ENCODE data around the gene KDM3B.

The KDM3B gene

DNA sequence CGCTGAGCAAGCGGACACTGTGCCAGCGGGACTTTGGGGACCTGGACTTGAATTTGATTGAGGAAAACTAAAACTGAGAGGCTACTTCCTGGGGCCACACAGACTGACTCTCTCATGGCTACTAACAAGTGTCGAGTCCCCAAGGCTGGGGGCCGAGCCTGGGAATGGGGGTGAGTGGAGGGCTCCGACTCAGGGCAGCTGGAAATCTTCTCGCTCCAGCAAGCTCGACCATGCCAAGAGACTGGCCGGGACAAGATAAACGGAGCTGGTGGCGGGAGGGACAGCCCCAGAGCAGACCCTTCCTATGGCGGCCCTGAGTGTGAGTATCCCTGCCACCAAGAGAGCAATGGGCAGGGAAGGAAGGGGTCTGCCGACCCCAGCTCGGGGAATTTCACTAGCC is 5.6 kb upstream of the KDM3B start:
- Histone ChIP-seq H3K27me3 (ENCODE audit: control insufficient read depth, low read length) (no peaks in the 10 kb centered on the region), H3K36me3 (ENCODE audit: control insufficient read depth, low read length) (peaks cover 75% of the 10 kb centered on the region), H3K9me2 (replicated peaks; ENCODE audit: control insufficient read depth, low read length) (no peaks in the 10 kb centered on the region), H3K4me1 (ENCODE audit: control insufficient read depth, low read length) (no peaks in the 10 kb centered on the region), H3K4me2 (ENCODE audit: low read length) (no peak overlapping the region), H3K27ac (ENCODE audit: low read depth, low read length) (no peak overlapping the region), H3K79me2 (ENCODE audit: control insufficient read depth, low read length) (peaks cover under 1% of the 10 kb centered on the region), H3K4me3 (ENCODE audit: low read length) (no peak overlapping the region), H3F3A (ENCODE audit: control insufficient read depth, insufficient read depth) (peaks cover 6% of the 10 kb centered on the region; the same call in 1 of the 2 replicates), H3K9me3 (ENCODE audit: control insufficient read depth, insufficient read depth, low read length) (peaks cover 2% of the 10 kb centered on the region; the same call in 1 of the 2 replicates), H4K20me1 (ENCODE audit: control insufficient read depth, insufficient read depth, low read depth, low read length) (no peaks in the 10 kb centered on the region)
- TF ChIP-seq EZH2phosphoT487 (IDR thresholded peaks at IDR 0.05; ENCODE audit: borderline replicate concordance, low read length), result no peak
- TF ChIP-seq, protein P1, sequence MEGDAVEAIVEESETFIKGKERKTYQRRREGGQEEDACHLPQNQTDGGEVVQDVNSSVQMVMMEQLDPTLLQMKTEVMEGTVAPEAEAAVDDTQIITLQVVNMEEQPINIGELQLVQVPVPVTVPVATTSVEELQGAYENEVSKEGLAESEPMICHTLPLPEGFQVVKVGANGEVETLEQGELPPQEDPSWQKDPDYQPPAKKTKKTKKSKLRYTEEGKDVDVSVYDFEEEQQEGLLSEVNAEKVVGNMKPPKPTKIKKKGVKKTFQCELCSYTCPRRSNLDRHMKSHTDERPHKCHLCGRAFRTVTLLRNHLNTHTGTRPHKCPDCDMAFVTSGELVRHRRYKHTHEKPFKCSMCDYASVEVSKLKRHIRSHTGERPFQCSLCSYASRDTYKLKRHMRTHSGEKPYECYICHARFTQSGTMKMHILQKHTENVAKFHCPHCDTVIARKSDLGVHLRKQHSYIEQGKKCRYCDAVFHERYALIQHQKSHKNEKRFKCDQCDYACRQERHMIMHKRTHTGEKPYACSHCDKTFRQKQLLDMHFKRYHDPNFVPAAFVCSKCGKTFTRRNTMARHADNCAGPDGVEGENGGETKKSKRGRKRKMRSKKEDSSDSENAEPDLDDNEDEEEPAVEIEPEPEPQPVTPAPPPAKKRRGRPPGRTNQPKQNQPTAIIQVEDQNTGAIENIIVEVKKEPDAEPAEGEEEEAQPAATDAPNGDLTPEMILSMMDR (IDR thresholded peaks at IDR 0.05; ENCODE audit: low read depth, low read length, poor library complexity, severe bottlenecking), result no peak

DNA sequence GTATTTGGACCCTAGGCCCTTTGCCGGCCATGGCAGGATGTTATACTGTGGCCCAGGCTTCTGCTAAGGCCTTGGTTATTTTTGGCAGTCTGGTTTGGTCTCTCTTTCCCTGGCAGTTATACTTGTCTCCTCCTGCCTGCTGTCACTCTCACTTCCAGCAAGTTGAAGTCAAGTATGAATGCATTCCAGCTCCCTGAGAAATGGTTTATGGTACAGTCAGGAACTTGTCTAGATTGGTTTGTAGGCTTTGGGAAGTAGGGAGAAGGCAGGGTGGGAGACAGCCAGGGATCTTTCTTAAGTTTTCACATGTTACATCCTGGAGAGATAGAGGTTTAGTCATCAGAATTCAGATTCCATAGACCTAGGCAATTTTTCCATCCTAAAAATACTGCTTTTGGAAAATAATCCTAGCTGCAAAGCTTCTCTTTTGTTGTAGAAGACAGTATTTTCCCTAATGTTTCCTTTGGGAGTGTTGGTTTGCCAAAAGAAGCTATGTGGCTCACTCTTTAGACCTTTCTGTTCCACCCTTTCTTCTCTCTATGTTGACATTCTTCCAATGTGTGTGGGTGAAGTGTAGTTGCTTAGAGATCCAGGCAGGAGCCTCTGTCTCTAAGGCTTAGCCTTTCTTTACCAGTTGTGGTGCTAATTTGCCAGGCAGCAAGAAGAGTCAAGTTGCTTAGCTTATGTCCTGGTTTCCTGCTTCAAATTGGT is 2.5 kb upstream of the KDM3B start:
- no peaks in the 10 kb centered on the region for H3K27me3 ChIP-seq (ENCODE audit: control insufficient read depth, low read length)
- H3K4me2 ChIP-seq (ENCODE audit: low read length), result no peak overlapping the region
- H3K27ac ChIP-seq (ENCODE audit: low read depth, low read length), result no peak overlapping the region
- no peaks in the 10 kb centered on the region for H3K9me2 ChIP-seq (replicated peaks; ENCODE audit: control insufficient read depth, low read length)
- peaks cover 10% of the 10 kb centered on the region; the same call in 1 of the 2 replicates for H3F3A ChIP-seq (ENCODE audit: control insufficient read depth, insufficient read depth)
- H3K79me2 ChIP-seq (ENCODE audit: control insufficient read depth, low read length), result peaks cover 24% of the 10 kb centered on the region
- H3K4me3 ChIP-seq (ENCODE audit: low read length), result no peak overlapping the region
- H3K4me1 ChIP-seq (ENCODE audit: control insufficient read depth, low read length), result peaks cover 10% of the 10 kb centered on the region
- peaks cover 77% of the 10 kb centered on the region for H3K36me3 ChIP-seq (ENCODE audit: control insufficient read depth, low read length)
- no peak for TF ChIP-seq EZH2phosphoT487 (IDR thresholded peaks at IDR 0.05; ENCODE audit: borderline replicate concordance, low read length)
- TF ChIP-seq, protein P1 (IDR thresholded peaks at IDR 0.05; ENCODE audit: low read depth, low read length, poor library complexity, severe bottlenecking), result no peak
- peaks cover 6% of the 10 kb centered on the region; the same call in 1 of the 2 replicates for H3K9me3 ChIP-seq (ENCODE audit: control insufficient read depth, insufficient read depth, low read length)
- H4K20me1 ChIP-seq (ENCODE audit: control insufficient read depth, insufficient read depth, low read depth, low read length), result peaks cover 13% of the 10 kb centered on the region; the same call in 1 of the 2 replicates

DNA sequence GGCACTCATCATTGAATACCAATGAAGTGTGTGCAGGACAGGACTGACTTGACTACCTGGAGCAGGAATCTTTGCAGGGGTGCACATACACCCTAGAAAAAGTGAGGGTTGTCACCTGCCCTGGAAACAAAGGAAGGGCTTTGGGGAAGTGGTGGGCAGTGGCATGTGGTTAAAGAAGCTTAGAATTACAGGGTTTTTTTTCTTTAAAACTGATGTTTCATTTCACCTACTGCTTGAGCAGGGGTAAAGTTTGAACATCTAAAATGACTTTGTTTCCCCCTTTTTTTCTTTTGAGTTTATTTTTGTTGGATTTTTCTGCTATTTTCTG is 2.0 kb upstream of the KDM3B start:
- no peak overlapping the region for H3K4me2 ChIP-seq (ENCODE audit: low read length)
- H3K27me3 ChIP-seq (ENCODE audit: control insufficient read depth, low read length), result no peaks in the 10 kb centered on the region
- H3K9me3 ChIP-seq (ENCODE audit: control insufficient read depth, insufficient read depth, low read length), result peaks cover 6% of the 10 kb centered on the region; the same call in 1 of the 2 replicates
- peaks cover 30% of the 10 kb centered on the region for H3K79me2 ChIP-seq (ENCODE audit: control insufficient read depth, low read length)
- TF ChIP-seq, protein P1 (IDR thresholded peaks at IDR 0.05; ENCODE audit: low read depth, low read length, poor library complexity, severe bottlenecking), result no peak
- no peak for TF ChIP-seq EZH2phosphoT487 (IDR thresholded peaks at IDR 0.05; ENCODE audit: borderline replicate concordance, low read length)
- no peaks in the 10 kb centered on the region for H3K9me2 ChIP-seq (replicated peaks; ENCODE audit: control insufficient read depth, low read length)
- no peak overlapping the region for H3K4me3 ChIP-seq (ENCODE audit: low read length)
- no peak overlapping the region for H3K27ac ChIP-seq (ENCODE audit: low read depth, low read length)
- H3K4me1 ChIP-seq (ENCODE audit: control insufficient read depth, low read length), result peaks cover 14% of the 10 kb centered on the region
- peaks cover 10% of the 10 kb centered on the region; the same call in 1 of the 2 replicates for H3F3A ChIP-seq (ENCODE audit: control insufficient read depth, insufficient read depth)
- peaks cover 13% of the 10 kb centered on the region; the same call in 1 of the 2 replicates for H4K20me1 ChIP-seq (ENCODE audit: control insufficient read depth, insufficient read depth, low read depth, low read length)
- peaks cover 77% of the 10 kb centered on the region for H3K36me3 ChIP-seq (ENCODE audit: control insufficient read depth, low read length)
